T-helper 9 cell (primary cell): ENCODE measurements around the gene LSAMP.
"Not testable (repeated sequence)": the region's sequence is repeated elsewhere in the genome, so short reads cannot be mapped to it uniquely, and the experiment has no call there.

ENCODE experiments used
- DNase-seq: peaks from one replicate; pipeline ENCODE4 v3.0.0-alpha.2; 2020

LSAMP gene

DNA sequence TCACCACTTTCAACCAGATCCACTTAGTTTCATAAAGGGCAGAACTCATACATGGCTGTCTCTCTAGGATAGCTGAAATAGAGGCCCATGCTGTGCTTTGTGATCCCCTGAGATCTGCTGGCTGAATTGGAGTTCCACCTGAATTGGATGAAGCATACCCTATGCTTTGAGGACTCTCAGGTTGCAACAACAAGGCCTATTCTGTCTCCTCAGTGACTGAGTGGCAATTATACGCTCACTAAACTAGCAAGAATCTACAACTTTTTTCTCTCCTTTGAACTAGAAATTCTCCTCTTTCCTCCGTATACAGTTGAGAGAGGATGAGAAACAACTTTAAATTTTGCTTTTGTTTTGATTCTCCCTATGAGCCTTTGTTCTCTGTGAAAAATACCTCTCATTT is 348.7 kb downstream of the LSAMP start:
- DNase-seq: no peak

DNA sequence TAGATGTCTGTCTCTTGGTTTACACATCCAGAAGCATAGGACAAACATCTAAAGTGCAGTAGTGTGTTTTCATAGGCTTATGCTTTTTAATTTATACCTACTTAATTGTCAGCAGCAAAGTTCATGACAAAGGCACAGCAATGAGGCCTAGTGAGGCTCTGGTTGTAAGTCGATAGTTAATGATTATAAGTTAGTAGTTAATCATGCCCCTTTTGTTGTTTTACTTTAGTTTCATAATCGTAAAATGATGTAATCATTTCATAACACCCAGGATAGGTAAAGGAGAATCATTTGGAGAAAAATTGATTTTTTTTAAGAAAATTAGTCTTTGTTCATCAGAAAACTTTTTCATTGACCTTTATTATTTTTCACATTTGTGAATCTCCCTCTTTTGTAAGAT is 351.9 kb downstream of the LSAMP start:
- DNase-seq: no peak

DNA sequence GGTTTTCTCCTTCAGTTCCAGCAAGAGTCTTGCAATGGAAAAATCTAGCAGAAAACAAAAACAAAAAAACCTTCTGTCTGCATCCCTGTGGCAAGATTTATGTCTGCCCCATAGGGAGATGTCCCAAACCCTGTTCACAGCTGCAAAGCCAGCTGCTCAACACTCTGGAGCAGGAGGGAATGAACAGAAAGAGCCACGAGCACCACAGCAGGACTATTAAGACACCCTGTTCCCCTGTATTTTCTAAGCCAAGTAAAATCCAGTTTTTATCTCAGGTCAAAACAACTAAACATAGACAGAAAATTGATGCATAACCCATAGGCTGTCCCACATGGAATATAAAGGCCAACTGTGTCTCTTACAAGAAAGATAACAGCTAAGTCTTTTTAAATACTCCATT is 357.9 kb downstream of the LSAMP start:
- DNase-seq: no peak

DNA sequence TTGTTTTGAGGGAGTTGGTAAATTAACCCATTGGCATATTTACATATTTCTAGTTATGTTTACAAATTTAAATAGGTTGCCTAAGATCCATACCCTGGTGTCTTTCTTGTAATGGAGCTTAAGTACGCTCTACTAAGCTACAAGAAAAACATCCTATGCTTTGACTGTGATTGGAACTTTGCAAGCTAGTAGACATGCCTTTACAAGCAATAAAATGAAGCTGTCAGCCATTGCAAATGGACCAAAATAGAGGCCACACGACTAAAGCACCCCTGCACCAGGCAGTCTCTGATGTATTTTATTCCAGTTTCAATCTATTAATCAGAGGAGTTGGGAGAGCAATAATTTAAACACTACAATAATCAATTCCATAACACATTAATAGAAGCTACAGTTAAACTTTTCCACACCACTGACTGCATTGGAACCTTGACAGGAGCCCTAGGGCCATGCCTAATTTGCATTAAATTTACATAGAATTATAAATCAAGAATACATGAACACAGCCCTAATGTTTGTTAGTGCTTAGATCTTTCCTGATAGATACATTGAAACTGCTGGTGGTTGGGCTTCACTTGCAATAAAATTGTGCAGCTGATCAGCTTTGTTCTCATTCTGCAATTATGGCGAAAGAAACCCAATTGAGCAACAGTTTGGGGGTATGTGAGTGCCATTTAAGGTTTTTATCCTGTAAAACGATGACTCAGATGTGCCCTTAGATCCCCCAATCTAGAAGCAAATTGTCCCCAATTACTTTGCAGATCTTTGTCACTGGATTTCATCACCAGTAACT is 360.1 kb downstream of the LSAMP start:
- DNase-seq: no peak

DNA sequence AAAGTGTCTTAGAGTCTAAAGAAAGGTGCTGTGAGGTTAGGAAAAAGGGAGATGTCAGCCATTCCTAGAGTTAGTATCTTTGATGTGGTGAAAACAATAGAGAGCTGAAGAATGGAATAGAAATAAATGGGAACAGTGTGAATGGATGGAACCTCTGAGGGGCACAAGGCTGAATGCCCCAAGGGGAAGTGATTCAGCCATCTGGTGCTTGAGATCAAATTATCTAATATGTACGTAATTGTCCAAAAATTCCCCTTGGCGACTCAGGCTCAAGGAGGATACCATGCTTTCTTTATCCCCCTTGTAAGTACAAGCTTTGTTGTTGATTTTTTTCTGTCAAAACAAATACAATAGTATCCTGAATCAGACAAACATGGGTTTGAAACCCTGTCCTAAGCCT is 361.6 kb downstream of the LSAMP start:
- no peak for DNase-seq

DNA sequence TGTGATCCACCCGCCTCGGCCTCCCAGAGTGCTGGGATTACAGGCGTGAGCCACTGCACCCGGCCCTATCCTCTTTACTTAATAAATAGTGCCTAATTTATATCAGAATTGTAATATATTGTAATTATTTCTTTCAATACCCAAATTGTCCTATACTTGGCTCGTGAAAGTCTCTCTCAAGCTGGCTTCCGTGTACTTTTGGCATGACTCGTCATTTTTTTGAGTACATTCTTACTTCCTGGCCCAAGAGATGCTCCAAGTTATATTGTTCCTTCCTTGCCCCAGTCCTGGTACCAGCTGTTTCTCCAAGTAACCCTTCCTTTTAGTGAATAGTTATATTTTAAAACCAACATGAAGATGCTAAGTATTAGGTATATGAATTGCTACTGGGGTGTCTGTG is 366.7 kb downstream of the LSAMP start:
- DNase-seq: no peak

DNA sequence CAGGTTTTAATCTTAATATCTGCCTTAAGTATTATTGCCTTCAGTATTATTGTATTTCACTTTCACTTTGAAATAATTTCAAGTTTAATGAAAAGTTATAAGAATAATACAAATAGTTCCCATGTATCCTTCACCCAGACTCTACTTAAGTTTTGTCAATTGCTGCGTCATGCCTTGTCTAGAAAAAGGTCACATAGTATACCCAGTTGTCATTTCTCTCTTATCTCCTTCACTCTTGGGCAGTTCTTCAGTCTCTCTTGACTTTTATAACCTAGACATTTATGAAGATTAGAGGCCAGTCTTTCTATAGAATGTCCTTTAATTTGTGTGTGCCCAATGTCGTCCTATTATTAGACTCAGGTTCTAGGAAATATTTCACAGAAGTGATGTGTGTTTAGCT is 367.7 kb downstream of the LSAMP start:
- DNase-seq: no peak

DNA sequence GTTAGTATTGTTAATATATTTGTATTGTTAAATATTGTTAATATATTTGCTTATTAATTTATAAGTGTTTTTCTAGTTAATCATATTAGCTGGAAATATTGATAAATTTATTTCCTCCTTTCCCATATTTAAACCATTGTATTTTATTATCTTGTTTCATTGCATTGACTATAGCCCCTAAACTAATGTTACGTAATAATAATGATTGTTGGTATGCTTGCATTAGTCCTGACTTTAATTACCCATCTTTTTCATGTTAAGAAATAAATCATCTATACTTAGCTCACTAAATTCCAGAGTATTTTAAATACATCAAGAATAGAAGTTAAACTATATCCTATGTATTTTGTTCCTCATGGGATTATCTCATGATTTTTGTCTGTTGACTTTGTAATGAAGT is 368.2 kb downstream of the LSAMP start:
- DNase-seq: no peak

DNA sequence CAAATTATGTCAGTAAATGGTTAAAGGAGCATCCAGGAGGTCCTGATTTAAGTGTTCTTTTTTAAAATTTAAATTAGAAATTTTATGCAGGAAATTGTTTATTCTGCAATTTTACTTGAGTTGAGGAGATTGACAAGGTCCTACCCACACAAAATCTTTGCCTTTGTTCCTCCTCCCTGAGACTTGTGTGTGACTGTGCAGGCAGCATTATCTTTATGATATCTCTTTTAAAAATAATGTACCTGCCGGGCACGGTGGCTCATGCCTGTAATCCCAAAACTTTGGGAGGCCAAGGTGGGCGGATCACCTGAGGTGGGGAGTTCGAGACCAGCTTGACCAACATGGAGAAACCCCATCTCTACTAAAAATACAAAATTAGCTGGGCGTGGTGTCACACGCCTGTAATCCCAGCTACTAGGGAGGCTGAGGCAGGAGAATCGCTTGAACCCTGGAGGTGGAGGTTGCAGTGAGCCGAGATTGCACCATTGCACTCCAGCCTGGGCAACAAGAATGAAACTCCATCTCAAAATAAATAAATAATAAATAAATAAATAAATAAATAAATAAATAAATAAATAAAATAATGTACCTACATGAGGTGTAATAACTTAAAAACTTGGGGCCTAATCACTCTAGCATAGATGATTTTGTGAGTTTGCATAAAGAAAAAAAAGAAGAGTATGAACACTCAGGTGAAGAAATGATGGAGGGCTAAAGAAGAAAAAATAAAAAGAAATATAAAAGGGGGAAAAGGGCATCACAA is 374.6 kb downstream of the LSAMP start:
- DNase-seq: not testable (repeated sequence)

DNA sequence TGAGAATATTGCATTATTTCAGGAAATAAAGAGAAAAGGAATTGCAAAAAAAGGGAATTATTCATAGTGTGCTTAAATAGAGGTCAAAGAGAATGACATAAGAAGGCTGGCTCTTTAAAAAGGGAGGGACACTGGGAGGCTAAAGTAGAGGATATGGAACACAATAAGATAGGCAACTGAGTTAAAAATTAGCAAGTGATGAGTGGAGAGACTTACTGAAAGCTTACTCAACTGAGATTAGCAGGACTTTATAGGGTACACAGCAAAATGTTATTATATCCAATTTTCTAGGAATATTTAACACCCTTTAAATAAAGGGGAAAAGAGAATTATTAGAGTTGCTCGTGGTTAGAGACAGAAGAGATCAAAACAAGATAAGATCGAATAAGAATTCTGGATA is 375.2 kb downstream of the LSAMP start:
- no peak for DNase-seq

DNA sequence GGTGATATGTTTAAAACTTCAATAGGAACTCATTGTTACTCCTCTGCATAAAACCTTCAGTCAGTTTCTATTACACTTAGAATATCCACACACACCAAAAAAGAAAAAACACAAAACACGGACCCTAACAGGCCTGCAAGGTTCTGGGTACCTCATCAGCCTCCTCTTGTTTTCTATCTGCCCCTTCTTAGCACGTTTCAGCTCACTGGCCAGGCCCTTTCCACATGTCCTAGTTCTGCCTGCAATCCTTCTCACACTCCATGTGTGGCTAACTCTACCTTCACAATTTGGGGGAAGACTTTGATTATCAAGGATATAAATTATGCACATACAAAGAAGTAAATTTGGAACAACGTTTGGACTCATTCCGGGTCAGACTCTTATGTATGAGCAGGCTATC is 376.3 kb downstream of the LSAMP start:
- no peak for DNase-seq

DNA sequence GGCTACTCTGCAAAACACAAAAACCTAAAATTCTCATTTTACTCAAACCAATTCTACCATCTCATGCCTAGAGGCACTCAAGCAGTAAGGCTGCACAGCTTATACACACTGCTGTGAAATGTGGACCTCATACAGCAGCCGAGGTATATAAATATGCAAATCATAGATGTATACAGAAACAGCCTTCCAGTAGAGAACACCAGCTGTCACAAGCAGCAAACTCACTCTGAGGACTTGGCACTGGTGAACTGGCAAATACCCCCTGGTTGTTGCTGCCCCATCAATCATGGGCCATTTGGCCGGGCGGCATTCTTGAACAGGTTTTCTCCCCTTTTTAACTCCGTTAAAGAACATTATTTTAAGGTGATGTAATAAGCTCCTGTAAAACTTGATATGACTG is 378.0 kb downstream of the LSAMP start:
- no peak for DNase-seq

DNA sequence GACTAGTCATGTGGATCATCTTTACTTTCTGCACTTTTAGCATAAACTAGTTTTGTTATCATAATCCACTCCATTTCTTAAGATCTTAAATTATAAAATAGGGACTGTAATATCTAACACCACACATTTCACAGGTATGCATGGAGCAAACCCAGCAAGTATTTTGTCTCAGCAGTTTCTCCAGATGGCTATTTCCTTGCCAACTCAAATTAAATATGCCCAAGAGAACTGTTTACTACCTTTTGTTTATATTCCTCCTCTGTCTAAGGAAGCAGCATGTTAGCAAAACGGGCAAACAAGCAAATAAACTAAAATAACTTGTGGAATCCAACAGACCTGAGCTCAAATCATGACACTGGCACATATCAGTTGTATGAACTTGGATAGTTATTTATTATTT is 379.8 kb downstream of the LSAMP start:
- DNase-seq: no peak

DNA sequence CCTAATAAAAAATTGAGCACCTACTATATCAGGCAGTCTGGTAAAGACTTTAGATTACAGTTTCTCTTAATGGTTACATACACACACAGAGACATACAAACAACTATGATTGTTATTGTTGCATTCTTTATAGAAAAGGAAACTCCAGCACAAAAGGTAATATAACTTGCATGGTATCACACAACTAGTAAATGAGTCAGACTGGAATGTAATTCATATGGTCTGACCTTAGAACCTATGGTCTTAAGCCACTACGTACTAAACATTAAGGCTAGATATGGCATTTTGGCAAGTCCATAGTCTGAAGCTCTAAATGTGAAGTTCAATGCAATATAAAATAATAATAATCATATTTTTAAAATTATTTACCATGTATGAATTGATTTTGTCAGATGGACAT is 380.6 kb downstream of the LSAMP start:
- DNase-seq: no peak

DNA sequence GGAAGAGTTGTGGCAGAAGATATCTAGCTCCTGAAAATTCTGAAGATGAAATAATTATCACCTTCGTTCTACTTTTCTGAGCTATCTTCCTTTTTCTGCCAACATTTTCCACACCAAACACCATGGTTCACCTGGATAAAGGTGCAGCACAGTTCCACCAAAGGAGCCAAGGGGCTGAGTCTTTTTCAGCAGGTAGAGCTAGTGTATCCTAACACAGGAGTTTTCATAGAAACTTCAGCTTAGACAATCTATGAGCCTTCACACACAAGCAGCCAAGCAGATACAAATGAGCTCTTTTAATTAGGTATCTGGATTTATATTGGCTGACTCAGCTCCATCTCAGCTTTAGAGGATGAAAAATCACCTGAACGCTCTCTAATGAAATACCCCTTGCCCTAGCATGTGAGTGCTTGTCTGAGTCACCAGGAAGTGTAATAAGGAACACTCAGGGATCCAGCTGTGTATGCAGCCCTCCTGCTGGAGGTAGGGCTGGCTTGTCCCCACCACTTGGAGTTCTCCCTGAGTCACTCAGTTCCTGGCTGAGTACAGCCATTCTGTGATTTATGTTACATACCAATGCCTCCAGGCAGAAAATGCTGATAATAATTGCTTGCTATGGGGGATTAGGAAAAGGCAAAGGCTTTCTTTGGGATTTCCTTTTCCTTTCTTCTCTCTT is 385.7 kb downstream of the LSAMP start:
- no peak for DNase-seq

DNA sequence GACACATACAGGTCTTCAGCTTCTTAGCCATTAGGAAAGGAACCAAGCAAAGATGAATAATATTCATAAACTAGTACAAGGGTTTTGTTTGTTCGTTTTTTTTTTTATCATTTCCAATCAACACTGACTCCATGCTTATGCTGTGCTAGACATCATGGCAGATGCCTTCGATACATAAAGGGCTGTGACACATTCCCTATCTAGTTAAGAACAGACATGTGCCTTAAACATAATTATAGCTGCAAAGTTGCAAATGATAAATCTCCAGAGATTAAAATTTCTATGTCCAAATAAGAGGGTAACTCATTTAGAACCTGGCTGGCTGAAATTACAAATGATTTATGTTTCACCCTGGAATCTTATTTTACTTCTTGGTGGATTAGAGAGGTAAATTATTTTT is 386.4 kb downstream of the LSAMP start:
- no peak for DNase-seq

DNA sequence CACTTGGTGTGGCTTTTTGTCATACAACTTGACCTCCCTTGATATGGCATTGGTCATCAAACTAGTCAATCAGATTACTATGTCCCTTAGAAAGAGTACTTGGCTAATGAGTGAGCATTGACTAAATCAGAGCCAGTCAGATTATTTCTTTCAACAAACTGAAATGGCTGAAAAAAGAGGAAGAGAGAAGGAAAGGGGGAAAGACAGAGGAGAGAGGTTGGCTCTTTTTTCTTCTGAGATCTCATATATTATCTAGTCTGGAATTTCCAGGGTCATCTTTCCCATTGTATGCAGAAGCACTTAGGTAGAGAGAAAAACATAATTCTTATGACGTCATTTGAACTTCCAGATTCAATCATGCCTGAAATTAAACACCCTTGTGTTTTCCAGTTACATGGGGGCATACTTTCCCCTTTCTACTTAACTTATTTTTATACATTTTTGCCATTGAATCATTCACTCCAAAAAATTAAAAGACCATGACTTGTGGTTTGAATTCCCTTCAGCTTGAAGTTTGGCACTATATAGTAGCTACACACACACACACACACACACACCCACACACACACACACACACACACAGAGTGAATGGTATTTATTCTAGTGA is 387.8 kb downstream of the LSAMP start:
- no peak for DNase-seq

DNA sequence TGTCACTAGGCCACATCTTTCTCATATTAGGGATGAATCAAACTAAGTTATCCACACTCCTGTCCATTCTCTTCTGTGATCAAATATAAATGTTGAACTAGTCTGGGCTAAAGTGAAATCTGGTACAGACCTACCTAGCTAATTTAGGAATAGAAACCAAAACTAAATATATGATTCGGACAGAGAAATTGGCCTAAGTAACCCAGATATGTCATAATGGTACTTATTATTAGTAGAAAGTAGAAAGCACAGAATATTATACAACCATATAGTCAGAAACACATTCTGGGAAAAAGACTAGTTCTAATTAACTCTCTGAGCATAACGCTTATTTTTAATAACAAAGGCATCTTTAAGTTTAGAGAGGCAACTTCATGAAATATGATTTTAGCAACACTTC is 389.0 kb downstream of the LSAMP start:
- no peak for DNase-seq

DNA sequence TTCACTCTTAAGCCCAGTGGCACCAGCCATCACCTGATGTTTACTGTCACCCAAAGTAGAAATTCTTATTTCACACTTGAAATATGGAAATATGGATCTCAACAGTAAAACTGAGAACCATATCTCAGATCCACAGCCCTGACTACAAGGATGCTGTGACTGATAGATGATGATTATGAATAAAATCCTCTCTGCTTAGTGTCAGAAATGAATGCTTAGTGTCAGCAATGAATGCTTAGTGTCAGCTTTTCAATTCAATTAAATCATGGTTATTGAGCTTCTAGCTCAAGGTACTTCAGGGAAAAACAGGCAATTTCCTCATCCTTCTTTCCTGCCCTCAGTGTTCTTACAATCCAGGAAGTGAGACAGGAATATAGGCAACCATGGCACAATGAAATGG is 392.3 kb downstream of the LSAMP start:
- DNase-seq: no peak

DNA sequence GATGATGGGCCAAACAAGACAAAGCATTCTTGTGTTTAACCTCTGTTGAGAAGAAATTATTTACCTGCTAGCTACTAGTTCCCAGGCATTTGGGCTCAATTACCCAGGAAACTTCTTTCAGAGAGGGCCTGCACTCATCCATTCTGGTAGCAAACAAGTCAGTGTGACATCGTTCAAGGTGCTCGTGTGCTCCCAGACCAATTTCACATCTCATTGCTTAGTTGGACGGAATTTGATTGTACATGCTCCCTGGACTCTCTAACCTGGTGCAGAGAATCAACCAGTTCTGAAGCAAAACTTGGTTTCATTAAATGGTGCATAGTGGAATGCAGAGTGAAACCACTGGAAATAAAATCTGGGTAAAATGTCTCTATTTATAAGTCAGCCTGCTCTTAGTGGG is 392.7 kb downstream of the LSAMP start:
- DNase-seq: no peak

DNA sequence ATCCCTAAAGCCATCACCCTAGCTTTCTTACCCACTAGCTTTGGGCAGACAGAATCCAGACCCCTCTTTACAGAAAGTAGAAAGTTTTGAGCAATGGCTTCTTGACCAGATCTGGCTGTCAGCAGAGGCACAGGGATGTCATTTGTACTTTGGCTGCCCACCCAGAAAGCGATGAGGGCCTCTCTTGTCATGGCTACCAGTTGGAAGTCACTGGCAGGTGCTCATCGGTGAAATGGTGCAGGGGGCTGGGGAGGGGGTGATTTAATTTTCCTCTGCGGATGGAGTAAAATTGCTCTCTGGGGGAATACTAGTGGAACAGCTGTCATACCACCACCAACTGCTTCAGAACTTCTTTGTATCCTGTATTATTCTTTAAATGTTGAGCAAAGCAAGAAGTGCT is 393.7 kb downstream of the LSAMP start:
- DNase-seq: no peak

DNA sequence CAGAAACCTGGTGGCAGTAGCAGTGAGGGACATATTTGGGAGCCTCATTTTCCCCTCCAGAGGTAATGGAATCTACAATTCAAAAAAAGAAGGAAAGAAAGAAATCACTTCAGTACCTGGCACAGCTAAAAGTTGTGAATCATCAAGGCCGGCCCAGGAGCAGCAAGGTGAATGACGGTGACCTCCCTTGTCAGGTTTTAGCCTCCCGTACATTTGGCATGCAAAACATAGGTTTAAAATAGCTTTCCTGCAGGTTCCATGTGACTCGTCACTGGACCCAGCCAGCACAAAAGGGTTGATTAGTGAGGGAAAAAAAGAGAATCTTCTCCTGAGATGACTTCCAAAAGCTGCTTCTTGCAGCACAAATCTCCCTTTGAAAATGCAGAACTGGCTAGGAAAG is 394.2 kb downstream of the LSAMP start:
- no peak for DNase-seq

DNA sequence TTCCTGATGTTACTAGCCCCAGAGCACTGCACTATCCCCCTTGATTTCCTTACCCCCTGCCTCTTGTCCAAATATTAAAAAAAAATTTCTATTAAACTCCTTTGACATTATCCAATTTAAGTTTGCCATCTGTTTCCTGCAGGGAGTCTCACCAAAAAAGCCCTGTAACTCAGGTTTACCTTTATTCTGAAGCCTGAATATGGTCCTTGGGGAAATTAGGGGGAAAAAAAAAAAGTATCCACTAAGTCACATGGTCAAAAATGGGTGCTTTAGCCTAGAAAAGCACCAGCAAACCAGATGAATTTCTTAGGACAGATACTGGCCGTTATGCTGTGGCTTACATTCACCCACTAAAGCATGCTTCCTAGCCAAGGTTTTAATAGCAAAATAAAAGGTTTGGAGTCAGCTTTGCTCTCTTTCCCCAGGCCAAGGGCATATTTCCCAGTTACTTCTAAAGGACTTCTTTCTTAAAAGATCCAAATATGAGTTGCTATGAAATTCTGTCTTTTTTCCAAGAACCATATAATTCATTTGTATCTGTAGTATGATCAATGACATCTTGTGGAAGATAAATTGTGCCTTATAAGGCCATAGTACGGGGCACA is 394.9 kb downstream of the LSAMP start:
- DNase-seq: no peak
